BE2C (cell line): ENCODE data around the gene CNOT6L.

Experiments used
- DNase-seq: peaks from one replicate; pipeline ENCODE4 v3.0.0-alpha.2; 2020
- H3K27me3 ChIP-seq: fragments of 250-450 bp; sonication (Bioruptor Pico); 2 replicates; pipeline ENCODE4 v1.5.1; 2020; ENCODE audit warnings: mild to moderate bottlenecking
- H3K36me3 ChIP-seq: fragments of 250-450 bp; sonication (Bioruptor Pico); 2 replicates; pipeline ENCODE4 v1.5.1; 2020; ENCODE audit warnings: mild to moderate bottlenecking
- H3K4me1 ChIP-seq: fragments of 250-450 bp; sonication (Bioruptor Pico); 2 replicates; pipeline ENCODE4 v1.5.1; 2020
- H3K4me3 ChIP-seq: 2 replicates; pipeline ENCODE4 v1.5.1; 2011; ENCODE audit warnings: low read depth, low read length
- H3K9me3 ChIP-seq: fragments of 250-450 bp; sonication (Bioruptor Pico); 2 replicates; pipeline ENCODE4 v1.5.1; 2020
- TF ChIP-seq, protein P1 (sequence below): IDR thresholded peaks from 2 replicates; pipeline ENCODE4 v1.5.1; 2012; ENCODE audit warnings: mild to moderate bottlenecking, low read depth, low read length

CNOT6L gene

DNA sequence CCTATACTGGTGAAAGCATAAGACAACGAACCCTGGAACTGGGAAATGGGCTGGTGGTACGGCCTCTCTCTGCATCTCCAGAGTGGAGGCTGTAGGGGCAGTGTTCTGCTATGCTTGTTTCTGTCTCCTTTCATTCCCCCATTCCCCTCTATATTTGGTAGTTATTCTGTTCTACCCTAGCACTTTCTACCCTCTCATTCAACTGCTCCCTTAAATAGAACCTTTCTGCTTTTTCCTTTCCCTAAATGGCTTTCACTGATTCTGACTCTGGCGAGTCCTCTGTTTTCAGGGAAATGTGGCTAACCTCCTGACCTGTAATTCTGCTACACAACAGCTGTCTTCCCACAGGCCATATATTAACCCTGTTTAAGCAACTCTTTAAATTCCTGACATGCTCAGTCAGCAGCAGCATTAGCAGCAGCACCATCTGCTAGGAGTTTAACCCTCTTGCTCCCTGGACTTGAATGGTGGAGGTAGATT is 119.4 kb downstream of the CNOT6L start:
- H3K4me1 ChIP-seq: no peaks in the 10 kb centered on the region
- no peaks in the 10 kb centered on the region for H3K9me3 ChIP-seq
- TF ChIP-seq, protein P1, sequence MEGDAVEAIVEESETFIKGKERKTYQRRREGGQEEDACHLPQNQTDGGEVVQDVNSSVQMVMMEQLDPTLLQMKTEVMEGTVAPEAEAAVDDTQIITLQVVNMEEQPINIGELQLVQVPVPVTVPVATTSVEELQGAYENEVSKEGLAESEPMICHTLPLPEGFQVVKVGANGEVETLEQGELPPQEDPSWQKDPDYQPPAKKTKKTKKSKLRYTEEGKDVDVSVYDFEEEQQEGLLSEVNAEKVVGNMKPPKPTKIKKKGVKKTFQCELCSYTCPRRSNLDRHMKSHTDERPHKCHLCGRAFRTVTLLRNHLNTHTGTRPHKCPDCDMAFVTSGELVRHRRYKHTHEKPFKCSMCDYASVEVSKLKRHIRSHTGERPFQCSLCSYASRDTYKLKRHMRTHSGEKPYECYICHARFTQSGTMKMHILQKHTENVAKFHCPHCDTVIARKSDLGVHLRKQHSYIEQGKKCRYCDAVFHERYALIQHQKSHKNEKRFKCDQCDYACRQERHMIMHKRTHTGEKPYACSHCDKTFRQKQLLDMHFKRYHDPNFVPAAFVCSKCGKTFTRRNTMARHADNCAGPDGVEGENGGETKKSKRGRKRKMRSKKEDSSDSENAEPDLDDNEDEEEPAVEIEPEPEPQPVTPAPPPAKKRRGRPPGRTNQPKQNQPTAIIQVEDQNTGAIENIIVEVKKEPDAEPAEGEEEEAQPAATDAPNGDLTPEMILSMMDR: peak; percentile 16; the same call in 1 of the 2 replicates
- DNase-seq: peak; percentile 26
- no peak overlapping the region for H3K4me3 ChIP-seq
- H3K36me3 ChIP-seq: no peaks in the 10 kb centered on the region
- H3K27me3 ChIP-seq: peaks cover 3% of the 10 kb centered on the region; the same call in 1 of the 2 replicates

DNA sequence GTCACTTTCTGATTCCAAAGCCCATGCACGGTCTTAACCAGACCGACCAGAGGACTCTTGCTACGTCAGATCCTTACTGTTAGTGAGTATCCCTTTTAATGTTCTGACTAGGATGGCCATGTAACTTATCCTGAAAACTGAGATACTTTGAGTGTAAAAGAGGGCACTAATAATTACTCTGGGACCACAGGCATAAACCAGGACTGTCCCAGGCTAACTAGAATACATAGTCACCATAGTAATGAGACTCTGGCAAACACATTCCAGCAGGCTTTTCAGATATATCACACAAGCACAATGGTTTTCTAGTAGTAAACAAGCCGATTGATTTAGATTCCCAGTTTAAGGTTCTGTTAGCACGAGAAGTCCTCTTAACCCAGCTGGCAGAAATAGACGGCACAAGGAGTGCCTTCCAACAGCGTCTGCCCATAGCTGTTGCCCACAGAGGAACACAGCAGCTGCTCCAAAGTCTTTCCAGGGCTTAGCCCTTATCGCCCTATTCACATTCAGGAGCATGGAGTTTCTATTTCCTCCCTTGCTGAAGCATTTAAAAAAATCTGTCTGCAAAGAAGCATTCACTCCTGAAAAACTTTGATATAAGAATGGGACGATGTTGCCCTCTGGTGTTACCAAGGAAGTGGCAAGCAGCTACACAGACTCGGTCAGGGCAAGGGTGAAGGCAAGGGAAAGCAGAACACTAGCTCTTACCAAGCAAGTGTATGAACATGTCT is 121.1 kb downstream of the CNOT6L start:
- Histone ChIP-seq H3K36me3 (no peaks in the 10 kb centered on the region), H3K4me1 (no peaks in the 10 kb centered on the region), H3K27me3 (peaks cover 3% of the 10 kb centered on the region; the same call in 1 of the 2 replicates), H3K9me3 (no peaks in the 10 kb centered on the region), H3K4me3 (no peak overlapping the region)
- TF ChIP-seq, protein P1: peak; percentile 41
- peak; percentile 13 for DNase-seq

DNA sequence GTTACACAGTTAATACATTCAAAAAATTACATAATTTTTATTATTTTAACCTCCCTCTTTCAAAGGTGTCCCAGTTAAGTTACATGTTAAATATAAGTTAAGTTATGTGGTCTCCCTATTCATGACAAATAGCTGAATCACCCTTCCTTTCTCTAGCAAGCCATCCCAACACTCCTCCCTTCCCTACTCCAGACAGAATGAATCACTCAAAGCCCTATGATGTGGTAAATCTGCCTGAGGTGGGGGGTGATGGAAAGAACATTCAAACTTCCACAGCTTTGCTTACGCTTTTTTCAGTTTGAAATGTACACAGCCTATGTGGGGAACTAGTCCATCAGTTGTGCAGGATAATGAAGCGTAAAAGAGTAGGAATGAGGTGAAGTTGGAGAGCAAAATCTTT is 123.4 kb downstream of the CNOT6L start:
- no peaks in the 10 kb centered on the region for H3K4me1 ChIP-seq
- H3K36me3 ChIP-seq: no peaks in the 10 kb centered on the region
- H3K9me3 ChIP-seq: no peaks in the 10 kb centered on the region
- DNase-seq: no peak
- TF ChIP-seq, protein P1: no peak
- no peak overlapping the region for H3K4me3 ChIP-seq
- peaks cover 3% of the 10 kb centered on the region; the same call in 1 of the 2 replicates for H3K27me3 ChIP-seq

DNA sequence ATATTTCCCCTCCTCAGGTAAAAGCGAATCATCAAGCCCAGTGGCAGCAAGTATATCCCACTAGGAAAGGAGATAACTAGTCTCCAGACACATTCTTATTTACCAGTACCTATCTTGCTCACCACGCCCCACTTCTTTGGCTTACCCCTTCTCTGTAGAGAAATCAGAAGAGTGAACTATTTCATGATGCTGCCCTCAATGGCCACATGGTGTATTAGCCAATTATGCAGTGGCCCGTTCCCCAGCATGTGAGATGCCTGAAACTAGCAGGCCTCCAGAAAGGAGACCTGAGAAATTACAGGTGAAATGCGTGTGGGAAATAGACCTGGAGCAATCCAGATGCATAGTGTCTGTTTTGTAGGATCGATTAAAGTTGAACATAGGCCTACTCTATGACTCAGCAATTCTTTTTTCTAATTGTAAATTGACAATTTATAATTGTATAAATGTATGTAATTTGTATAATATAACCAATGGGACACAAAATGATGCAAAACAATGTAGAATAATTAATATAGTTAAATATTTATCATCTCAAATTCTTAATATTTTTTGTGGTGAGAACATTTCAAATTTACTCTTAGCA is 126.2 kb downstream of the CNOT6L start:
- no peaks in the 10 kb centered on the region for H3K36me3 ChIP-seq
- no peak overlapping the region for H3K4me3 ChIP-seq
- H3K27me3 ChIP-seq: peaks cover 3% of the 10 kb centered on the region
- no peaks in the 10 kb centered on the region for H3K4me1 ChIP-seq
- TF ChIP-seq, protein P1: no peak
- no peak for DNase-seq
- H3K9me3 ChIP-seq: no peaks in the 10 kb centered on the region

DNA sequence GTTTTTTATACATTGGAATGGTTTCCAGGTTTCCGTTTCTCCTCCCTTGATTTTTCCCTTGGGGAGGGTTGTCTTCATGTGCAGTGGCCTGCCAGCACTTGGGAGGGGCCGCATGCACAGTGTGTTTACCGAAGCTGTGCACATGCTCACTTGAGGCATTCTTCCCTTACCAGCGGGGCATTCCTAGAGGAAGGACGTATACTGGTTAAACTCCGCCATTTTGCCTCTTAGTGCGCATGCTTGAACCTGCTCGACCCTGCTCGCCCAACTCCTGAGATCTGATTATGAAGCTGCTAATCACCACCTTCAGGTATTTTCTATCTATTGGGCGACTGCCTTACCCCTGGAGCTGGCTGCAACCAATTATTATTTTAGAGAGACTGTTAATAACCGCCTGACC is 137.4 kb downstream of the CNOT6L start:
- no peaks in the 10 kb centered on the region for H3K9me3 ChIP-seq
- no peak overlapping the region for H3K4me3 ChIP-seq
- no peak for DNase-seq
- H3K27me3 ChIP-seq: no peaks in the 10 kb centered on the region
- no peaks in the 10 kb centered on the region for H3K4me1 ChIP-seq
- no peaks in the 10 kb centered on the region for H3K36me3 ChIP-seq
- TF ChIP-seq, protein P1: no peak

DNA sequence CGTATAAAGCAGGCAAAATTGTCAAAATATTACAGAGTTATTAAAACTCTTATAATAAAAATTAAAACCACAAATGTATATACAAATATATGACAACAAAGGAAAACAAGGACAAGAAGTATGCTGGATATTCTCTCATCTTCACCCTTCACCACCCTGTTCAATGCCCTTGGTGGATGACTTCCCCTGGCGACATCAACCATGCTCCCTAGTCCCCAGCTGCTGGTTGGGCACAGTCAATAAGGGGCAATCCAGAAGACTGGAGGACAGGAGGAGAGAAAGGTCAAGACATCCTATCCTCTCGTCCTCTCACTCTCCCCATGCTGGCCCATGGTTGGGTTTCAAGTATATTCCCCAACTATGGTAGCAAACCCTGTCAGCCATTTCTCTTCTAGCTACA is 142.3 kb downstream of the CNOT6L start:
- no peak for DNase-seq
- no peaks in the 10 kb centered on the region for H3K36me3 ChIP-seq
- H3K27me3 ChIP-seq: no peaks in the 10 kb centered on the region; the same call in 1 of the 2 replicates
- H3K4me1 ChIP-seq: no peaks in the 10 kb centered on the region
- no peak overlapping the region for H3K4me3 ChIP-seq
- TF ChIP-seq, protein P1: no peak
- no peaks in the 10 kb centered on the region; the same call in 1 of the 2 replicates for H3K9me3 ChIP-seq
